Epidermal melanocyte (primary cell): ENCODE measurements around the gene CBR1.

Source experiments
- DNase-seq: peaks from one replicate; pipeline ENCODE4 v3.0.0; 2011; ENCODE audit warnings: low spot score; ENCODE audit not compliant: insufficient read length

Gene CBR1

GRCh38 chr21:36115138-36115730 lies 45.4 kb downstream of the CBR1 start:
- no peak for DNase-seq

GRCh38 chr21:36117286-36117741 lies 47.5 kb downstream of the CBR1 start:
- DNase-seq = no peak

DNA sequence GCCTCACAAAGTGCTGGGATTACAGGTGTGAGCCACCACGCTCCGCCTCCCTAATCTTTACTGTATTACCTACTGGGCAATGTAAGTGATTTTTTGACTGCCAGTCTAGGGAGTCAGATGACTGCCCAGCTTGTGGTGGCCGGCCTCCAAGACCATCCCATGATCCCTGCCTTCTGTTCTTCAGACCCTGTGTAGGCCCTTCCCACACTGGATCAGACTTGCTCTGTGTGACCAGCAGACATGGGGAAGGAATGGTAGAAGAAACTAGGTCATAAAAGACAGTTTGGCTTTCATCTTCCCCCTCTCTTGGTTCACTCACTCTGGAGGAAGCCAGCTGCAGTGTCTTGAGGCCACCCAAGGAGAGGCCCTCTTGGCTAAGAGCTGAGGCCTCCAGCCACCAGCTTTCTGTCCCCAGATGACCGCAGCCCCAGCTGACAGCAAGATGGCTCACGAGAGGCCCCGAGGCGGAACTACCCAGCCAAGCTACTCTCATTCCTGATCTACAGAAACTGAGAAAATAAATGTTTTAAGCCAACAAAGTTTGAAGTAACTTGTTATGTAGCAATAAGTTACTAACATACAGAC lies 50.6 kb downstream of the CBR1 start:
- no peak for DNase-seq
